ENCODE results near the gene CLIC5. TPM values are rescaled to one million over a fixed set of nuclear protein-coding genes. Genes with fewer than 3 reads are reported as not detected.

The CLIC5 gene
- total RNA-seq, 1 donor from 2014 or later, result under 0.01 TPM

GRCh38 chr6:45895569-45895968, 120.1 kb downstream of the CLIC5 start:
- no peak for DNase-seq (ENCODE audit: low read depth in 2 of 2)

DNA sequence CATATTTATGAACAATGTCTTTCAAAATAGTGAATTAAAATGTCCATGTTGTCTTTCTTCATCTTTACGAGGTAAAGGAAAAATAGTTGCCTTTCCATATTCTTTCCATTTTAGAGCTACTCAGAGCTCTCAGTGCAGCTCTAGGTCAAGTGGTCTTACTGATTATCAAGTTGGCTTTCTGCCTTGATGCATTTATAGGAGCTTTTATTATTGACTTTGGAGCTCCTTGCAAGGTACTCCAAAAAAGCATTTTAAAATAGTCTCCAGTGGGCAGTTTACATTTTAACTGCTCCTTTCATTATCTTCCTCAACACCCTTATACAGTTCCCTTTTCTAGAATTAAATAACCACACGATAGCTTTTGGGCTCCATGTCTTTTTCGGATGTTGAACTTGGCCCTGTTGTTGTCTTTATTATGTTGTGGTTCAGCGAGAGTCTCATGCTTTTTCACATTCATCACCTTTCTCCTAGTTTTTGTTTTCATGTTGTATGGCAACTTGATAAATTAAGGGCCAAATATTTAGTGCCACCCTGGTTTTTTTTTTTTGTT, 122.9 kb downstream of the CLIC5 start:
- no peak for DNase-seq (ENCODE audit: low read depth in 2 of 2)

DNA sequence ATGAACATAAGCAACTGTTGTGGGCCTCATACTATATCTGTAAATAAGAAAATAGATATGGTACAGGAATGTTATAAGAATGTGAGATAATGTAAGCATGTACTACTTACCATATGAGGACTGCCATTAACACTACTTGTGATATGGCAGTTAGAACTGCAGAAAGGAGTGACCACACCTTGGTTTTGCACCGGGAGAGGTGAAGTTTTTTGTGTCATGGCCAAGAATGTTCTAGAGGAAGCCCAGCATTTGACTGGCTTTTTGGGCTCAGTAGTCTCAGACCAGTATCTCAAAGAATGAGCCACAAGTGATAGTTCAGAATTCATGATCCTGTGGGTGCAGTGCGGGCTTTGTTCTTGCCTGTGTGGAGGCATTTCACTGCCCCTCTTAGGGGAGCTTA, 123.5 kb downstream of the CLIC5 start:
- DNase-seq (ENCODE audit: low read depth in 2 of 2), result no peak

DNA sequence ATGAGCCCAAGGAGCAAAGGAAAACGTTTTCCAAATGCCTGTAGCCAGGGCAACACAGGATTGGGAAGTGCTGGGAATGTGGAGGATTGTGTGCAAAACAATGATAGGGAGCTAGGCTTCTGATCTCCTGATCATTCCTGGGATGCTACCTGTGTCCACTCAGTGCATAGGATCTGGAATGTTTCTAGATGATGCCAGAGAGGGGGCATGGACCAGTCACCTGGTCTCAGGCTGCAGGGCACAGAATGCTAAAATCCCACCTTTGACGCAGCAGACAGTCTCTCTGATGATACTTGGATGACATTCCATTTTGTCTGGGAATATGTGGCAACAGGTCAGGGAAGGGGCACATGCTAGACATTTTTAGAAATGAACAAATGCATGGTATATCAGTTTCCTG, 128.9 kb downstream of the CLIC5 start:
- DNase-seq (ENCODE audit: low read depth in 2 of 2), result no peak

GRCh38 chr6:45884336-45884735, 131.3 kb downstream of the CLIC5 start:
- DNase-seq (ENCODE audit: low read depth in 2 of 2), result no peak

DNA sequence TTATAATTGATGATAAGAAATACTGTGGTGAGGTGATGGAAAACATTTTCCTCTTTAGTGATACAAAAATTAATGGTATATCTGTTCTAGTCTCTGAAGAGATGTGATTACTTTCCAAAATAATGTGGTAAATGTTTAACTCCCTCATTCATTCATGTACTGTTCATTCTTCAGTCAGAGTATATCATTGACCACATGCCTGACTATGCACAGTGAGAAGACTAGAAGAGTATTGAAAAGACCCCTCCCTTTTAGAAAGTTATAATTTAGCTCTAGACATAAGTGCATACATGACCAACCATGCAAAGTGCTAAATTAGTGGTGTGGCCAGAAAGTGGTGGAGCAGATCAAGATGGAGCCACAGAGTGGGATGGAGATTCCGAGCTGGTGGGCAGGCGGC, 133.0 kb downstream of the CLIC5 start:
- no peak for DNase-seq (ENCODE audit: low read depth in 2 of 2)

DNA sequence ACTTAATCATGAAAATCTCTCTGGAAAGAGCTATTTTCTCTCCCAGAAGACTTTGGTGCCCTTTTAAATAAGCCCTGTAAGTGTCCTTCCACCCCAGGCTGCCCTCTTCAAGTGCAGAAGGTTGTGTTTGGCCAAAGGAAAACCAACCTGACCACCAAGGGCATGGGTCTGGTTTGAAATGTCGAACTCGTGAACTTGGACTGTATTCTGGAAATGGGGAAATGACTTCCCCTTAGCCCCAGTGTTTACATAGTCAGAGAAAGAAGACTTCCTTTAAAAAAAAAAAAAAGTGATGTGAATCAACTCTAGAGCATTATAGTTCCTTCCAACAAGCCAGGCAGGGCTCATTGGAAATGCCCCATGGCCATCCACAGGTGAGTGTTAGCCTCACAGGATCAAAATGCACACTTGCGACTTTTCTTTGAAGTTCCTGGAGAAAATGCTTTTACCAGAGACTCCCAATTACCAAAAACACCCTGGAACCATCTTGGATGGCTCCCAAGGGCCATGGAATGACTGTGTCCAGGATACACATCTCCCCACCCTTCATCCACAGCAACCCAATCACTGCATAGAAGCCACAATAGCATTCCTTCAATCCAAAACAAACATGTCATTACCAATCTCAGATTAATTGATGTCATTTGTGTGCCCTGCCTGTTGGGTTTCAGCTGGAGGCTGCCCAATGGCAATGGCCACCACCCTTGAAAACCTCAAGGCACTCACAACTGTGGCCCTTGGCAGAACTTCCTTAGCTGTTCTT, 133.8 kb downstream of the CLIC5 start:
- no peak for DNase-seq (ENCODE audit: low read depth in 2 of 2)

DNA sequence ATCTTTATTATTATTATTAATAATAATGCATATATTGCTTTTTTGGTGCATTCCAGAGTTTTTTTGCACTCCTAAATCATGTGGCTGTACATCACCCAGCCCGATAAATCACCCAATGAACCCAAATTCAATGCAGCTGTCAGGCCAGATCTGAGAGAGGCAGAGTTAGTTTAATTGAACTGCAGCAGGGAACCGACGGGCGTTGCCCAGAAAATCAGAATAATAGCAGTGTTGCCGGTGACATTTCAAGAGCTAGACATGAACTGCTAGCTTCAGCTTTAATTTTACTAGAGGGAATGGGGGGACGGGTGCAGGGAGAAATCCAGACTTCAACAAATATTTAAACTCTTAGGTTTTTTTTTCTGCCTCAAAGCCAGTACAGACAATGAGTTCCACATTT, 135.0 kb downstream of the CLIC5 start:
- DNase-seq (ENCODE audit: low read depth in 2 of 2), result no peak

- no peak for DNase-seq (ENCODE audit: low read depth in 2 of 2)
Measured at GRCh38 chr6:45880159-45880558, 135.5 kb downstream of the CLIC5 start.

GRCh38 chr6:45877970-45878590, 137.6 kb downstream of the CLIC5 start:
- DNase-seq (ENCODE audit: low read depth in 2 of 2), result no peak

DNA sequence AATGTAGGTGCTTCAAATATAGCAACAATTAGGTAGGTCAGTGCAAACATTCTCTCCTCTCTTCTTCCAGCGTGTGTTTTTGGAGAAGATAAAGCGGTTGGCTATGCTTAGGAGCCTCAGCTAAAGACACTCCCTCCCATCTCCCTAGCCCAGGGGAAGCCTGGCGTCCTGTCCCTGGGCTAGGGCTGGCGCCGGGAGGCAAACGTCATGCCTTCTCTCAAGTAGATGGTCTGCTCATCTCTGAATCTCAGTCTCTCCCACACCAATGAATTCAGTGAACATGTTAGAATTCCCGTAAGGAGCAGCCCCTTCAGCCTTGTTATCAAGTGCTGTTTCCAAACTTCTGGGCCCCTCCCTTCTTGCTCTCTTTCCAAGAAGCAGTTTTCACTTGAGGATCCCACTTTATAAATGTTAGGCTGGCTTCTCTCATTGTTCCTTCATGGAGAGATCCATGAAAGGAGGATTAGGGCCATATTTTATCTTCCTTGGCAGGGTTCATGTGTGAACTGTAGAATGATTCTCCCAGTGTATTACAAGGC, 142.8 kb downstream of the CLIC5 start:
- DNase-seq (ENCODE audit: low read depth in 2 of 2), result no peak

DNA sequence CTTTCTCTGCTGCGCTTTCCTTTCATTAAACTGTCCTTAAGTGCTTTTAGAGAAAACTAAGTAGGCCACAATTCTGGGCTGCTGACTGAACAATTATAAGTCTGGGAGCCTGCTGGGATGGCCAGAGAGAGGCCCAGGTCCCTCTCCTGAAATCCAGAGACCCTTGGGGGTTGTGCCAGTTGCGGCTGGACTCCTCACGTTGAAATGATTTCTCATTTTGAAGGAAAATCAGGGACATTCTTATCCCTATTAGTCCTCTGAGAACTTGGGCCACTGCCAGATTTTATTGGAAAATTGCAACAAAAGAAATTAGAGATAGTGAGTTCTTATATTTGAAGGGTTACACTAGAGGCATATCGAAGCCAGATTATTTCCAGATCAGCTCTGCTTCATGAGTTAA, 145.1 kb downstream of the CLIC5 start:
- no peak for DNase-seq (ENCODE audit: low read depth in 2 of 2)

DNA sequence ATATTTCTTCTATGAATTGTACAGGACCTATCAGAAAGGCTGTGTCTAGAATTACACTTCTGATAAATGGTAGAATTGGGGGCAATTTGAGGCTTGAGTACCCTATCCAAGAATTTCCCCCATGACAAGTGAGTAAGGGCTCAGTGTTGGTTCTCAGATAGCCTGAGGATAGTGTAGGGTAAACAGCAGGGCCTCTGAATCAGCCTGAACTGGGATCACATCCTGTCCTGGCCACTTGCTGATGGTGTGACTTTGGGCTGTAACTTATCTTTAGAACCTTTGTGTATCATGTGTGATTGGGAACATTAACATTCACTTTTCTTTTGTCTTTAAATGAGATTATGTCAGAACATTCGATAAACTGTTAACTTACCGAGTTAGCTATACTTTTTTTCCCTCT, 151.0 kb downstream of the CLIC5 start:
- no peak for DNase-seq (ENCODE audit: low read depth in 2 of 2)

- DNase-seq (ENCODE audit: low read depth in 2 of 2), result no peak
Measured at GRCh38 chr6:45858691-45859090, 157.0 kb downstream of the CLIC5 start.

- no peak for DNase-seq (ENCODE audit: low read depth in 2 of 2)
Measured at GRCh38 chr6:45857827-45858226, 157.8 kb downstream of the CLIC5 start.

DNA sequence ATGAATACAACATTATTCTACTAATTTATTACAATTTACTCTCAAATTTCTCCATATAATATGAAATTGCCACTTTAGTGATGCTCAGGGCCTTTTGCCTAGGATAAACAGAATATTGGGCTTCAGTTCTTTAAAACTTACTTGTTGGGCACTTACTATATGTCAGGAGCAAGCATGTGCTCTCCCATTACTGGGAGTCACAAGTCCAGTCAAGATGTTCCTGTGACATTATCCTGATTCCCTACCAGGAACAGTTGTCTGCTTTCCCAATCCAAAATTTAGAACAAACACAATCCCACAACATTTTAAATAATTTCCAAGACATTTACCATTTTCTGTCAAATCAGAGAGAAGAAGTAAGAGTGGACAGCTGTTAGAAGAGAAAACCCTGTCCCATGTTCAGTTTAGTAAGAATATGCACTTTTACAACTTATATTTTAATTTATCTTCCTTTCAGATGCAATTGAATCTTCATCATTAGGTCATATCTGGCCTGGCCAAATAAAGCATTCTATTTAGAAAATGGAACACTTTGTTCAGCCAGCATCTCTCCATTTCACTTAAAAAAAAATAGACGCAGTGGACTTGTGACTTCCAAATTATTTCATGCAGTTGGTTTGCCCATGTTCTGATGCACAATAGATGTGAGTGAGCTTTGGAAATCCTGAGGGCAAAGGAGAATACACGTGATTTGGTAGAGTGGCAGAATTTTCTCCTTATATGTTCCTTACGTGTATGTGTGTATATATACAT, 159.8 kb downstream of the CLIC5 start:
- DNase-seq (ENCODE audit: low read depth in 2 of 2), result no peak

GRCh38 chr6:45854149-45854742, 161.4 kb downstream of the CLIC5 start:
- DNase-seq (ENCODE audit: low read depth in 2 of 2), result no peak

DNA sequence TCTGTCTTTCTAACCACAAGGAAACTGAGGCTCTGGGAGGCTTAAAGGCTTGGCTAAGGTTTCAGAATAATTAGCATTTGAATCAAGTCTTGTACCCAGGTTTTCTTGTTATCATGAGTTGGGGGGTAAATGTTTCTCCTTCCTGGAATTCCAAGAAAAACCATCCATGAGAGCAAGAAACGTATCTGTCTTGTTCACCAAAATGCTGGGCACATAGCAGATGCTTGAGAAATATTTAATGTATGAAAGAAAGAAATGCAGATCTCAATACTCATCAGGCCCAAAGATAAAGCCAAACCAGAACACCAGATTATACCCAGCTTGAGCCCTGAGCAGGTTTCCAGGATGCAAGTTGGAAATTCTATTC, 164.6 kb downstream of the CLIC5 start:
- no peak for DNase-seq (ENCODE audit: low read depth in 2 of 2)

GRCh38 chr6:45850378-45851033, 165.2 kb downstream of the CLIC5 start:
- DNase-seq (ENCODE audit: low read depth in 2 of 2), result no peak

- no peak for DNase-seq (ENCODE audit: low read depth in 2 of 2)
Measured at GRCh38 chr6:45845567-45845966, 170.1 kb downstream of the CLIC5 start.

GRCh38 chr6:45844986-45845385, 170.7 kb downstream of the CLIC5 start:
- no peak for DNase-seq (ENCODE audit: low read depth in 2 of 2)

Data from dermis microvascular lymphatic vessel endothelial cell (primary cell).